SU-DHL-6 (cell line): ENCODE results near the gene WWC1.

Experiments
- H2AFZ ChIP-seq: fragments of 200-600 bp; sonication (generic); 2 replicates; pipeline ENCODE4 v1.6.1; 2014; ENCODE audit warnings: low read depth, mild to moderate bottlenecking, moderate library complexity, mixed read lengths, antibody characterized with exemption, low read length; ENCODE audit not compliant: severe bottlenecking
- H3F3A ChIP-seq: fragments of 200-600 bp; shearing (Covaris generic); 2 replicates; pipeline ENCODE4 v1.6.0; 2016; ENCODE audit warnings: antibody characterized with exemption, mild to moderate bottlenecking; ENCODE audit not compliant: insufficient read depth
- H3K27ac ChIP-seq: fragments of 200-600 bp; sonication (generic); 2 replicates; pipeline ENCODE4 v1.5.1; 2016; ENCODE audit warnings: low read depth, mild to moderate bottlenecking, low read length, moderate library complexity, mixed read lengths
- H3K27me3 ChIP-seq: fragments of 200-600 bp; sonication (generic), shearing (Covaris generic); 2 replicates; pipeline ENCODE4 v1.6.0; 2014; ENCODE audit warnings: mild to moderate bottlenecking, low read length
- H3K36me3 ChIP-seq: fragments of 200-600 bp; sonication (generic); 2 replicates; pipeline ENCODE4 v1.6.1; 2014; ENCODE audit warnings: mild to moderate bottlenecking, low read length, mixed read lengths
- H3K4me2 ChIP-seq: fragments of 300-600, 200-600 bp; shearing (Covaris generic), sonication (generic); 2 replicates; pipeline ENCODE4 v1.6.0; 2014; ENCODE audit warnings: low read length, low read depth, mild to moderate bottlenecking; ENCODE audit not compliant: poor library complexity, severe bottlenecking
- H3K4me3 ChIP-seq: fragments of 200-600 bp; sonication (generic); 2 replicates; pipeline ENCODE4 v1.5.1; 2014; ENCODE audit warnings: antibody characterized with exemption, low read length, mild to moderate bottlenecking, mixed read lengths; ENCODE audit not compliant: insufficient read depth, poor library complexity, severe bottlenecking
- H3K79me2 ChIP-seq: fragments of 200-600 bp; sonication (generic); 2 replicates; pipeline ENCODE4 v1.6.1; 2014; ENCODE audit warnings: mild to moderate bottlenecking, low read length, moderate library complexity; ENCODE audit not compliant: insufficient read depth
- H3K9ac ChIP-seq: fragments of 200-600 bp; sonication (generic); 2 replicates; pipeline ENCODE4 v1.7.0; 2014; ENCODE audit warnings: mild to moderate bottlenecking, low read length
- H3K9me2 ChIP-seq: fragments of 200-600 bp; sonication (generic); replicated peaks from 2 replicates; pipeline ENCODE4 v1.6.1; 2014; ENCODE audit warnings: low read length; ENCODE audit not compliant: insufficient read depth
- H3K9me3 ChIP-seq: fragments of 200-600 bp; sonication (generic); 2 replicates; pipeline ENCODE4 v1.6.1; 2014; ENCODE audit warnings: low read length, mixed read lengths; ENCODE audit not compliant: insufficient read depth
- H4K20me1 ChIP-seq: fragments of 200-600 bp; sonication (generic); 2 replicates; pipeline ENCODE4 v1.6.1; 2014; ENCODE audit warnings: low read depth, mild to moderate bottlenecking, antibody characterized with exemption, low read length, moderate library complexity, mixed read lengths
- CTCF ChIP-seq: fragments of 200-600 bp; sonication (generic); IDR thresholded peaks from one replicate; pipeline ENCODE4 v1.5.1; 2017; ENCODE audit warnings: antibody characterized with exemption, mild to moderate bottlenecking, low read length, moderate library complexity; ENCODE audit not compliant: insufficient read depth, poor library complexity, severe bottlenecking
- EZH2phosphoT487 ChIP-seq: fragments of 200-600 bp; sonication (generic), shearing (Covaris generic); conservative IDR thresholded peaks from 2 replicates; pipeline ENCODE4 v1.6.1; 2018; ENCODE audit warnings: mild to moderate bottlenecking, antibody characterized with exemption, low read length, moderate library complexity, mixed read lengths

WWC1 gene

DNA sequence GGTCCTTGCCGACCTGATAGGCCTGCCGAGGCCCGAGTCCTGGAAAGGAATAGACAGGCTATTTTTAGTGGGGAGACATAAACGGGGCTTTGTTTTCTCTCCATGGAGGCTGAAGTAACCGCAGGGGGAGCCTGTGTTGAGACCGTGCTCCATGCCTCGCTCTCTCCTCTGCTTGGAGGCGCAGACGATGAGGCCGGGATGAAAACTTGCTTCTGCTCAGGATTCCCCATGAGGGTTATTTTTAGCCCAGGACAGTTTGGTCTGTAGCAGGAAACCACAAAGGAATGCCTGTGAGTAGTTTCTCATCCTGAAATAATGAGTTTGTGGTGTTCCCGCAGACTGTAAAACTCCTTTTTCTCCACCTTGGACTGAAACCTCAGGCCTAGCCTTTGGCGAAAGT is 112.9 kb downstream of the WWC1 start:
- Histone ChIP-seq H3K79me2 (no peaks in the 10 kb centered on the region), H3K36me3 (no peaks in the 10 kb centered on the region), H3K9ac (no peak overlapping the region), H3K9me3 (no peaks in the 10 kb centered on the region), H3K9me2 (no peaks in the 10 kb centered on the region), H3K4me3 (no peak overlapping the region), H3K4me2 (no peak overlapping the region), H4K20me1 (no peaks in the 10 kb centered on the region), H2AFZ (no peak overlapping the region), H3F3A (no peaks in the 10 kb centered on the region), H3K27ac (no peak overlapping the region), H3K27me3 (no peaks in the 10 kb centered on the region)
- TF ChIP-seq CTCF, result no peak
- TF ChIP-seq EZH2phosphoT487, result no peak

DNA sequence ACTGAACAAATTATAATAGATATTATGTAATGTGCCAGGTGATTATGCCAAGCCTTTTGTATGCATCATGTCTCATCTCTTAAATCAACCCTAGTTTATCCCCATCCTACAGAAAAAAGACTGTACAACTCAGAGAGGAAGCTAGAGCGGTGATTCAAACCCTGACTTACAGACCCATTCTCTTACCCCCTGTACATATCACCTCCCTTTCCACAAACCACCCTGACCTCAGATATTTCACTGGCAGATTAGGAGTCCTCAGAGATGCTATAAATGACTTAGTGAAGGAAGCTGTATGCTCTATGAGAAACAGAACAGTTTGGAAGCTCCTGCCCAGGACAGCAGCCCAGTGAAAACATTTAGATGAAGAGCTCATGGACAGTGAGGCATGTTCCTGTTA is 115.8 kb downstream of the WWC1 start:
- TF ChIP-seq CTCF, result no peak
- no peak for TF ChIP-seq EZH2phosphoT487
- Histone ChIP-seq H3K9ac (no peak overlapping the region), H3K27ac (no peak overlapping the region), H3F3A (no peaks in the 10 kb centered on the region), H3K27me3 (no peaks in the 10 kb centered on the region), H2AFZ (no peak overlapping the region), H3K4me2 (no peak overlapping the region), H3K79me2 (no peaks in the 10 kb centered on the region), H3K36me3 (no peaks in the 10 kb centered on the region), H3K4me3 (no peak overlapping the region), H4K20me1 (no peaks in the 10 kb centered on the region), H3K9me3 (no peaks in the 10 kb centered on the region), H3K9me2 (no peaks in the 10 kb centered on the region)

DNA sequence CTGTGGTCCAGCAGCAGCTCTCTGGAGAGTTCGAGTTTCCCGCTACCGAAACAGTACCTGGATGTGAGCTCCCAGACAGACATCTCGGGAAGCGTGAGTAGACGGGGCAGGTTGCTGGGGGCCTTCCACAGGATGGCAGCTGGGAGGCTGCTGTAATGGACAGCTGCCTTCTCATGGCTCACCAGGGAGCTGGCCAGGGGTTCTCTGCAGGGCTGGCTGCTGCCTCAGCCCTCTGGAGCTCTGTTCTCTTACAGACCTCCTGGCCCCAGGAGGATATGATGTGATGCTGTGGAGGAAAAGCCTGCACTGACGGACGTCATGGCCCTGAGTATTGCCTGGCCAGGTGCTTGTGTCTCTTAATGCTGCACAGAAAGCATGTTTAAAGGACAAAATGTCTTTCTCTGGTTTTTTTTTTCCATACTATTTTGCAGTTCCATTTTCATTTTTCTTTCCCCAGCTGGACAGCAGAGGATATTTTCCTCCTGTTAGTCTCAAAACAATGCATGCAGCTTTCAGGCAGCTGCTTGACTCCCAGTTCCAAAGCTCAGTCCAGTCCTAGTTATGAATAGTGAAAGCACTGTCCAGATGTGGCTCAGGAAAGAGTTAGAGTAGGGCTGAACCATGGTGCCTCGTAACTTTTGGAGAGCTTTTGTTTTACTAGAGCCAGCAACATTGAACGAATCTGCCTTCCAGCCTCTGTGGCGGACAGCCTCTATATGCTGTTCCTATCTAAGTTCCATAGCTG is 117.3 kb downstream of the WWC1 start:
- no peaks in the 10 kb centered on the region for H3K27me3 ChIP-seq
- no peak overlapping the region for H2AFZ ChIP-seq
- H3K27ac ChIP-seq, result no peak overlapping the region
- H3K4me3 ChIP-seq, result no peak overlapping the region
- no peaks in the 10 kb centered on the region for H3K36me3 ChIP-seq
- no peaks in the 10 kb centered on the region for H3K79me2 ChIP-seq
- H3F3A ChIP-seq, result no peaks in the 10 kb centered on the region
- H3K4me2 ChIP-seq, result no peak overlapping the region
- TF ChIP-seq CTCF (no peak), EZH2phosphoT487 (no peak)
- no peaks in the 10 kb centered on the region for H3K9me2 ChIP-seq
- H3K9ac ChIP-seq, result no peak overlapping the region
- H4K20me1 ChIP-seq, result no peaks in the 10 kb centered on the region
- no peaks in the 10 kb centered on the region for H3K9me3 ChIP-seq
